GM19463 (cell line): ENCODE results near the gene SIGLEC9.
"Not testable (repeated sequence)": the region's sequence is repeated elsewhere in the genome, so short reads cannot be mapped to it uniquely, and the experiment has no call there.

Source experiments
- ATAC-seq: cut with Tn5 transposase; IDR thresholded peaks from one replicate; pipeline ENCODE4 v1.9.1; 2021; ENCODE audit warnings: mild to moderate bottlenecking, moderate library complexity; ENCODE audit not compliant: unreplicated experiment

The SIGLEC9 gene

DNA sequence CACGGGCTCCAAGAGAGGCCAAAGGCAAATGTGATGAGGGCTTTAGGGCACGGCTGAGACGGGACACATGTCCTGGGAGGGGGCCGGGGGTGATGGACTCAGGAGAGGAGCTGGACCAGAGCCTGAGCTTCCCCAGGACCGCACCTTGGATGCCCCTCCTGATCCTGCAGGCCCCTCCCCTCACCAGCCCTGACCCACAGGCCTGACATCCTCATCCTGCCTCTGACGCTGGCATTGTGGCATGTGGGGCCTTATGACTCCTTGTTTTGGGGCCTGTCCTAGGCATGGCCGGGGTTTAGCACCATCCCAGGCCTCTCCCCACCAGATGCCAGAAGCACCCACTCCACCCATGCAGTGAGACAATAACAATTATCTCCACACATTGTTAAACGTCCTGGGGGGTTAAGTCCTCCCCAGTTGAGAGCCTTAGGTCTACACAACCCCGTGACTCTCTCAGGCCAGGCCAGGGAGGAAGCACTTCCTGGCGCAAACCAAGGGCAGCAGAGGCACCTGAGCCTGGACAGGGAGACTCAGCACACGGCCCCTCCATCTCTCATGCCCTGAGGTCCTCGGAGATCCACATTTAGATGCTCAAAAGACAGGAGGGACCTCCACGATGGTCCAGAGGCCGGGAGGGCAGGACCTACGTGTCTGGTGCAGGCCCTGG is 18.2 kb downstream of the SIGLEC9 start:
- ATAC-seq = not testable (repeated sequence)

DNA sequence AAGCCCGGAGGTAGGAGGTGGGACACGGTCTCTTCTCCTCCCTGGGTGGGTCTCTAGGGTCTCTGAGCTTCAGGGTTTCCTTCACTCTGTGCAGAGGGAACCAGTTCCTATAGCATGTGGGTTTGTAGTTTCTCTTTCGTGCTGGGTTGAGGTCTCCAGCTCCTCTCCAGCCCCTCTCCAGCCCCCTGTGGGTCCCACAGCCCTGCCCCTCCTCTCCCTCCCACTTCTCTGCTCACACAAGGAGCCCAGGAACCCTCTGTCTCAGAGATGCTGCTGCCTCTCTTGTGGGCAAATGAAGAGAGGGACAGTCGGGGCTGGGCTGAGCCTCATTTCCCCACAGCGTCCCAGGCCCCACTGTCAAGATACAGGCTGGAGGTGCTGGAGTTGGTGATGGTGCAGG is 18.8 kb downstream of the SIGLEC9 start:
- no peak for ATAC-seq

DNA sequence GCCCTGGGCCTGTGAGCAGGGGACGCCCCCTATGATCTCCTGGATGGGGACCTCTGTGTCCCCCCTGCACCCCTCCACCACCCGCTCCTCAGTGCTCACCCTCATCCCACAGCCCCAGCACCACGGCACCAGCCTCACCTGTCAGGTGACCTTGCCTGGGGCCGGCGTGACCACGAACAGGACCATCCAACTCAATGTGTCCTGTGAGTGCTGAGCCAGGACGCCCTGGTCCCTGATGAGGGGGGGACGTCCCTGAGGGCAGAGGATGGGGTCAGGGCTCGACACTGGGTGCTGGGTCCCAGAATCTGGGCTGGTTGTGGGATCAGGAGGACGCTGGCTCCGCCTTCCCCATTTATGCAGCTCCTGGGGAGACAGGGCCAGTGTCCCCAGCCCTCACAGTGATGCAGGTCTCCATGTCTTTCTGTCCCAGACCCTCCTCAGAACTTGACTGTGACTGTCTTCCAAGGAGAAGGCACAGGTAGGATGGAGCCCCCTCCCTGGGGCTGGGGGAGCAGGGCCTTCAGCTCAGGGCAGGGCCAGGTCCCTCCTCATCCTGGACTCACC is 19.9 kb downstream of the SIGLEC9 start:
- no peak for ATAC-seq

DNA sequence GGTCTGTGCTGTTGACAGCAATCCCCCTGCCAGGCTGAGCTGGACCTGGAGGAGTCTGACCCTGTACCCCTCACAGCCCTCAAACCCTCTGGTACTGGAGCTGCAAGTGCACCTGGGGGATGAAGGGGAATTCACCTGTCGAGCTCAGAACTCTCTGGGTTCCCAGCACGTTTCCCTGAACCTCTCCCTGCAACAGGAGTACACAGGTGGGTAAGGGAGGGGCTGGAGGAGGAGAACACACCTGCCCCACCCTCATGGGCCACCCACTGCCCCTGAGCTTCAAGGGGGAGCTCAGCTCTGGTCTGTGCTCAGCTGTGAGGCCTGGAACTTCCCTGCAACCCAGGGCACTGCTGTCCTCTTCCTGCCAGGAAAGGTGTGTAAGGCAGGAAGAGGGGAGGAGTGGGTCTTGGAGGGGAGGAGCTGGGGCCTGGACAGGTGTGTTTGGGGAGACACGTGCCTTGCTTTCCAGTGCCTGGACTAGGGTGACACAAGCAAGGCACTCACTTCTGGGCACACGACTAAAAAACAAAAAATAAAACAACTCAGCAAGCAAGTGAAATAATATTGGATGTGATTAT is 21.3 kb downstream of the SIGLEC9 start:
- no peak for ATAC-seq

DNA sequence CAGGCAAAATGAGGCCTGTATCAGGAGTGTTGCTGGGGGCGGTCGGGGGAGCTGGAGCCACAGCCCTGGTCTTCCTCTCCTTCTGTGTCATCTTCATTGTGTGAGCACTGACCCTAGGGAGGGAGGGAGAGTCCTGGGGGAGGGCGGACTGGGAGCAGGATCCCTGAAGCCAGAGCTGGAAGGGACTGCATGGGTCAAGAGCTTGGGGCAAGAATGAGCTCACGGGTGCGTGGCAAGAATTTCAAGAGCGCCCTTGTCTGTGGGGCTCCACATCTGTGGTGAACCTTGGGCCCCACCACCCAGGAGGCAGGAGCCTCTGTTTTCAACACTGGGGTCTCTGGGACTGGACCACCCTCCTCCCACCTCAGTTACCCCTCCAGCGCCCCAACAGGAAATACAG is 22.0 kb downstream of the SIGLEC9 start:
- no peak for ATAC-seq

DNA sequence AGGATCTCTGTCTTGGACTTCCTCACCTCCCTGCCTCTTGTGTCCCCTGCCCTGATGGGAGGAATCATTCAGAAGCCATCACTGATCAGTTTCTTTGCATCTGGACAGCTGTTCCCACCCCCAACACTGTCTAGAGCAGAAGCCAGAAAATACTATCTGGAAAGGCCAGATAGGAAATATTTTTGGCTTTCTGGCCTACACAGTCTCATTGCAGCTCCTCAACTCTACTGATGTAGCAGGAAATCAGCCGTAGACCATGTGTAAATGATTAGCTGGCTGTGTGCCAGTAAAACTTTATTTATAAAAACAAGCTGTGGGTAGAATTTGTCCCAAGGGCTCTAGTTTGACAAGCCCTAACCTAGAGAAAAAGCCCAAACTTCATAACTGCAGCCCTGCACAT is 23.0 kb downstream of the SIGLEC9 start:
- no peak for ATAC-seq

DNA sequence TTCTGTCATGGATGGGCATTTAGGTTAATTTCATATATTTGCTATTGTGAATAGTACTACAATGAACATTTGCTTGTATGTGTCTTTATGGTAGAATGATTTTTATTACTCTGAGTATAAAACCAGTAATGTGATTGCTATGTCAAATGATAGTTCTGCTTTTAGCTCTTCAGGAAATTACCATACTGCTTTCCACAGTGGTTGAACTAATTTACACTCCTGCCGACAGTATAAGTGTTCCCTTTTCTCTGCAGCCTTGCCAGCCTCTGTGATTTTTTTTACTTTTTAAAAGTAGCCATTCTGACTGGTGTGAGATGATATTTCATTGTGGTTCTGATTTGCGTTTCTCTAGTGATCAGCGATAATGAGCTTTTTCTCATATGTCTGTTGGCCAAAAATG is 23.9 kb downstream of the SIGLEC9 start:
- no peak for ATAC-seq

DNA sequence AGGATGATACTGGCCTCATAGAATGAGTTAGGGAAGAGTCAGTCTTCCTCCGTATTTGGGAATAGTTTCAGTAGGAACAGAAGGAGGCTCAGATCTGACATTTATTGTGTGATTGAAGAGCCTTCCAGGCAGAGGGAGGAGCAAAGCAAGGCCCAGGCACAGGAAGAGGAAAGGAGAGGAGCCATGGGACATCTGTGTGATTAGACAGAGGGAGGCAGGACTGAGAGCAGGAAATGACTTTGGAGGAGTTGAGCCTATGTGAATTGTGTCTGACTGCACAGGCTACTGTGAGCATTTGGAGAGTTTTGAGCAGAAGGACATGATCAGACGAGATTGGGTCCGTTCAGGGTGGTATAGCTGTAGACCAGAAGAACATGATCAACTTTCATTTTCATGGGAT is 25.9 kb downstream of the SIGLEC9 start:
- ATAC-seq = no peak

DNA sequence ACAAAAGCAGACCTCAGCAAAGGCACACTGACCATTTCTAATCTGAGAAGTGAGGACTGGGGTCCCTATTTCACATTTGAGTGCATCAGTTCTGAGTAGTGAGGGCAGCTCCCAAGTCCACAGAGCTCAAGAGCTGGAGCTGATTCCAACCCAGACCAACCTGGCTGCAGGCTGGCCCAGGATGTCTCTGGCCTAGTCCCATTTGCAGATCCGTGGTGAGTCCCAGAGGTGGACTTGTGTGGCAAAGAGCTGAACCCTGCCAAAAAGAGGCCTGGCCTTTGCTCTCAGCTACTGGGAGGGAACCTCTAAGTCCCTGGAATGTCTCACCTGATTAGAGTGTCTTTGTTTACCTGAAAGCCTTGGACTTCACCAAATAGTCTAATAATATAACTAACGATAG is 32.0 kb downstream of the SIGLEC9 start:
- ATAC-seq = no peak

DNA sequence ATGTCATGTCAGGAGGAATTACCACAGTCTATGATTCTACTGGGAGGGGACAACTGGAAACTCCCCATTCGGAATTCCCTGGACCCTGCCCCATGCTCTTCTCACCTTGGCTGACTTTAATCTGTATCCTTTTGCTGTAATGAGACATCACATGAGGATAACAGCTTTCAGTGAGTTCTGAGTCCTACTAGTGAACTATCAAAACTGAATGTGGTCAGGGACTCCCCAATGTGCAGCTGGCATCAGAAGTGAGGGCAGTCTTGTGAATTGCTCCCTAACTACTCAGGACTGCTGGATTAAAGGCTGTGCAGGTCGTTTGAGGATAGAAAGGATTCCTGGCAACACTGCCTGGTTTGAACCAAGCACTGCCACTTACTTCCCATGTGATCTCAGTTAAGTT is 32.6 kb downstream of the SIGLEC9 start:
- ATAC-seq = no peak

DNA sequence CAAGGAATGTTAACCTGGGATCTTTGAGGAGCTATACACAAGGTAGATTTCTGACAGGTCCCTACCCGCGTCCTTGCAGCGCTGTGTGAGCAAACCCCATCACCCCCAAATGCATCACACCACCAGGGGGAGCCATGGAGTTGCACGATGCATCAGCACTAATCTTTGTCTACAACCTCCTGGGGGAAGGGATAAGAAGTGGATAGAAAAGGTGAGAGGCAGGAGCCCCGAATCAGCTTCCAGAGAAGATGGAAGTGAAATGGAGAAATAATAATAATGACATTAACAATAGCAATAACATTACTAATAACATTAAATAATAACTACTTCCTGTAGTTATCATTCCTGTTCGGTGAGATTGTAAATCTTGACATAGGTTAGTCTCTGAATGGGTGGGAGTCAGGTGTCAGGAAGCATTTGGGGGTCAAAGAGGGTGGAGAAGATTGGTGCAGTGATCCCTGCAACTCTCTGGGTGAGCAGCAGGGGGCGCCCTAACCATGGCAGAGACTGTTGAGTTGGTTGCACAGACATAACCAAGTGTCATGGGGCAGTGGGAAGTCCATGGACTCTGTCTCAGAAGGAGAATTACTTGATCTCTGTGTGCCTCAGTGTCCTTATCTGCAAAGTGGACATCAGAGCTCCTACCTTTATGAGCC is 33.9 kb downstream of the SIGLEC9 start:
- no peak for ATAC-seq

DNA sequence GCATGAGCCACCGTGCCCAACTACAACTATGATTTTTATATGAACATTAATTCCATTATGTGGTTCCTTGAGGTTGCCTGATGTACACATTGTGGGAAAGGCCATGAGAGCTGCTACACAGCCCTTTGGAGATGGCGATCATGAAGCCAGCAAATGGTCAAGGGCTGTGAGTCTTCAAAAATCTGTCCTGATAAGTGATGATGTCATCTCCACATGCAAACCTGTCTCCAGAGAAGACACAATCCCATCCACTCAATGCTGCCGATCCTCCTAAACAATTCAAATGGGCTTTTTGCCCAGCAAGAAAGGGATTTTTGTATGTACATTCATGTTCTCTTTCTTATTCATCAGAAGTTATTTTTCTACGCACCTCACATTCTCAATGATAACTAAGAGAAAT is 35.0 kb downstream of the SIGLEC9 start:
- no peak for ATAC-seq

DNA sequence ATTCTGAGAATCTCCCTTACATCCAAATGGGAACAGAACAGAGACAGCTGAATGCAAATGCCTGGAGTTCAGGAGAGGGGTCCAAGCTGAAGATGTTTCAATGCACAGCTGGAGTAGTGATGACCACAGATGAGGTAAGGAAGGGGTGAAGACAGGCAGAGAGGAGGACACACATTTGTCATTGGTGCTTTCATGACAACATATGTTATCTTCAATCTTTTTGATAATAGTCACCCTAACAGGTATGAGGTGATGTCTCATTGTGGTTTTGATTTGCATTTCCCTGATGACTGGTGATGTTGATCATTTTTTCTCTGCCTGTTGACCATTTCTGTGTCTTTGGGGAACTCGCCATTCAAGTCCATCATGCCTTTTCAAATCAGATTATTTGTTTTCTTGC is 36.6 kb downstream of the SIGLEC9 start:
- ATAC-seq = no peak

DNA sequence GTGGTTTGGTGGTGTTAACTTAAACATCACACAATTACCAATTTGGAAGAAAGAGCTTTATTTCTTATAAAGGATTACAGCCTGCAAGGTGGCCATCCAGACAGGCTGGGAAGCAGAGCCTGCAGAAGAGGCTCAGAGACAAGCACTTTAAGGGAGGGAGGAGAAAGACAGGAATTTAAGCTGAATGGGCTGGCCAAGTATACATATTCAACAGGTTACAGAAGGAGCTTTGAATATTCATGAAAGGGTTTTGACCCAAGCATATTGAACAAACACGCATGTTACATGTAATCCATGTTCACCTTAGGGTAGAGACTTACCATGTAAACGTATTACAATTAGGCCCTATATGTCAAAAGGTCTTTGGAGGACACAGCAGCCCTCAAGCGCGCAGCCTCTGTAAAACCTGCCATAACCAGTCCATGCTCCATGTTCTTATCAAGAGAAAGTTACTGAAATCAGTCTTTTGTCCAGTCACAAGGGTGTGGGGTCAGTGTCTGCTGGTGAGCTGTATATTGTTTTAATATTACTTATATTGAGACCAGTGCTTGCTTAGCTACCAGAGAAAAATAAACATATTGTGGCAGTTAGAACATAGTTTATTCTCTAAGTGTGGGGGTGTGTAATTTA is 37.3 kb downstream of the SIGLEC9 start:
- no peak for ATAC-seq

DNA sequence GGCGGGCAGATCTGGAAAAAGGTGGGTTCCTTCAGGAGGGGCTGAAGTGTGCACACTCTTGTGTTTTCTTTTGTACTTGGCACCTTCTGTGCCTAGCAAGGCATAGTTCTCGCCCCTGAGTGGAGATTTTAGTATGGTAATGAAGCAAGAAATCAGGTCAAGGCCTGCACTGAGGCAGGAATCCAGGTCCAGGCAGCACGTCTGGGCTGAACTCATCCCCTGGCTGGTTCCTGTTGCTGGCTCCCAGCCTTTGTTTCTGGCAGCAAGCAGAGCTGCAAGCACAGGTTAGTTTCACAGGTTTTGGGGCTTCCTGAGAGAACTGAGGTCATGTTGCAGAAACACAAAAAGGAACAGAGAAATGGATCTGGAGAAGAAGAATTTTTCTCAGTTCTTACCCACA is 38.6 kb downstream of the SIGLEC9 start:
- no peak for ATAC-seq

DNA sequence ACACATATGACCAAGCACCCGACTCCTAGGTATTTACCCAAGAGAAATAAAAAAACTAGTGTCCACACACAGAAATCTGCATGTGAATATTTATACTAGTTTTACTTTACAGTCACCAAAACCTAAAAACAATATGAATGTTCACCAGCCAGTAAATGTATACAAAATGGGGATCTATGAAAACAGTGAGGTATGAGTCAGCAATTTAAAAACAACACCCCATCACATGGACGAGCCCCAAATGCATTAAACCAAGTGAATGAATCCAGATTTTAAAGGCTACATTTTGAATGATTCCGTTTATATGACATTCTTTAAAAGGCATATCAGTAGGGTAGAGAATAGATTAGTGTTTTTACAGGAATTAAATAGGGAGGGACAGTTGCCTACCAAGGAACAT is 39.5 kb downstream of the SIGLEC9 start:
- no peak for ATAC-seq

DNA sequence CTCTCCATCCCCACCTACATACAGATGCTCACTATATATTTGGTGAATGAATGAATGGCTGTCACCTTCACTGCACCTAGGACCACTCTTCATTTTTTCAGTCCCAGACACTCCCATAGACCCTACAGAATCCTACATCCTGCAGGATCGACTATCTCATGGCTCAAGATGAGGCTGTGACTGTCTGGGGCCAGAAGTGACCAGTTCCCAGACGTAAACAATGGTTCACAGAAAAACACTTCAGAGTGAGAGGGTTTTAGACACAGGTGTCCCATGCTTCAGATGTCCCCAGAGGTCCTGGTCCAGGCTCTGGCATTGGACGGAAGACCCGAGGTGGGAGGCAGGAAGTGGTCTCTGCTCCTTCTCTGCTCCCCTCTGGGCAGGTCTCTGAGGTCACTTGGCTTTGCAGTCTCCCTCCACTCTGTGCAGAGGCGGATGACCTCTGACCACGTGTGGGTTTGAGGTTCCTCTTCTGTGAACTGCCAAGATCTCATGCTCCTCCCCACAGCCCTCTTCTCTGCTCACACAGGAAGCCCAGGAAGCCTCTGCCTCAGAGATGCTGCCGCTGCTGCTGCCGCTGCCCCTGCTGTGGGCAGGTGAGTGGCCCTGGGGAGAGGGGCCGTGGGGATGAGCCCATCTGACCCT is 42.3 kb downstream of the SIGLEC9 start:
- ATAC-seq = no peak

DNA sequence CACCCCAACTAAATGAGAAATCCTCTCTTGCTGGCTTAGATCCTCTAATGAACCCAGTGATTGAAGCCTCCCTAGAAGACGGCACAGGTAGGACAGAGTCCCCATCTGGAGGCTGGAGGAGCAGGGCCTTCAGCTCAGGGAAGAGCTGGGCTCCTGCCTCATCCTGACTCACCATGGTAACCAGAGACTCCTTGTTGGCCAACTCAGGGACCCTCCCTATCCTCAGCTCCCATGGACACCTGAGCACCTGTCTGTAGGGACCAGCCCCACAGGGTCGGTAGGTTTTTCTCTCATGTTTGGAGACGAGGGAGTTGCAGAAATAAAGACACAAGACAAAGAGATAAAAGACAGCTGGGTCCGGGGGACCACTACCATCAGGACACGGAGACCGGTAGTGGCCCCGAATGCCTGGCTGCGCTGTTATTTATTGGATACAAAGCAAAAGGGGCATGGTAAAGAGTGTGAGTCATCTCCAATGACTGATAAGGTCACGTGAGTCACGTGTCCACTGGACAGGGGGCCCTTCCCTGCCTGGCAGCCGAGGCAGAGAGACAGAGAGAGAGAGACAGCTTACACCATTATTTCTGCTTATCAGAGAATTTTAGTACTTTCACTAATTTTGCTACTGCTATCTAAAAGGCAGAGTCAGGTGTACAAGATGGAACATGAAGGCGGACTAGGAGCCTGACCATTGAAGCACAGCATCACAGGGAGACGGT is 44.0 kb downstream of the SIGLEC9 start:
- no peak for ATAC-seq

DNA sequence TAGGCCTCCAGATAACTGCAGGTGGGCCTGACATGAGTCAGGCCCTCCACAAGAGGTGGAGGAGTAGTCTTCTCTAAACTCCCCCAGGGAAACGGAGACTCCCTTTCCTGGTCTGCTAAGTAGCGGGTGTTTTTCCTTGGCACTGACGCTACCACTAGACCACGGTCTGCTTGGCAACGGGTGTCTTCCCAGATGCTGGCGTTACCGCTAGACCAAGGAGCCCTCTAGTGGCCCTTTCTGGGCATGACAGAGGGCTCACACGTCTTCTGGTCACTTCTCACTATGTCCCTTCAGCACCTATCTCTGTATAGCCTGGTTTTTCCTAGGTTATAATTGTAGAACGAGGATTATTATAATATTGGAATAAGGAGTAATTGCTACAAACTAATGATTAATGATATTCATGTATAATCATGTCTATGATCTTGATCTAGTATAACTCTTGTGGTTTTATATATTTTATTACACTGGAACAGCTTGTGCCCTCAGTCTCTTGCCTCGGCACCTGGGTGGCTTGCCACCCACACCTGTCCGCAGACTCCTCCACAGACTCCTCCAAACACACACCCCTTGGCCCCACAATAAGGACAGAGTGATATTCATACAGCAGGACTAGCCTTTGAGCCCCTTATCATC is 44.7 kb downstream of the SIGLEC9 start:
- ATAC-seq = not testable (repeated sequence)

DNA sequence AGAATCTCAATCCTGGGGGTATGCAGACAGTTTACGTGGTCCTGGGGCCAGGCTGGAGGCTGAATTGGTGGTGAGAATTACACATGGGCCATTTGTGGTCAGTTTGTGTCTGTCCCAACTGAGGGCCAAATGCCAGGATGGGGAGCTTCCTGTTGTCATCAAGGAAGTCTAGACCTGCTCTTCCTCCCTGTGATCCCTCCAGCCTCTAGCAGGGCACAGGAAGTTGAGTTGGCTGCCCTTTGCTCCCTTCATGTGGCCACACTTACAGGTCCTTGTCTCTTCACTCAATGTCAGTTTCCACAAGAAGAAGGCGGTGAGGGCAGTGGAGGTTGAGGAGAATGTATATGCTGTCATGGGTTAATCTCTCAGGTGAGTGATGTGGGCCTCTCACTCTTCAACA is 47.5 kb downstream of the SIGLEC9 start:
- ATAC-seq = no peak
